ENCODE data around the gene SPTBN4. TPM values are rescaled to one million over a fixed set of nuclear protein-coding genes. Genes with fewer than 3 reads are reported as not detected.

SPTBN4 gene
- total RNA-seq, 2 donors from 2014 or later, result 0.29 to 0.74 TPM

GRCh38 chr19:40508739-40509260 lies 42.0 kb downstream of the SPTBN4 start:
- intact Hi-C loops (cut with DNase I), result no loop called here
- DNase-seq, result no peak
- H3K36me3 ChIP-seq, result no peaks in the 10 kb centered on the region
- no peak overlapping the region for H3K27ac ChIP-seq
- no peak overlapping the region for H3K9ac ChIP-seq (ENCODE audit: low read depth in 2 of 2, low read length in 2 of 2)
- H3K4me3 ChIP-seq, result no peak overlapping the region
- TF ChIP-seq CTCF (IDR thresholded peaks at IDR 0.05), result no peak
- no peaks in the 10 kb centered on the region for H3K9me3 ChIP-seq
- no peaks in the 10 kb centered on the region for H3K4me1 ChIP-seq
- peaks cover 18% of the 10 kb centered on the region for H3K27me3 ChIP-seq

- H3K4me1 ChIP-seq, result no peaks in the 10 kb centered on the region
- H3K9me3 ChIP-seq, result no peaks in the 10 kb centered on the region
- H3K9ac ChIP-seq (ENCODE audit: low read depth in 2 of 2, low read length in 2 of 2), result no peak overlapping the region
- H3K36me3 ChIP-seq, result no peaks in the 10 kb centered on the region
- no peak overlapping the region for H3K4me3 ChIP-seq
- intact Hi-C loops (cut with DNase I), result no loop called here
- no peak for TF ChIP-seq CTCF (IDR thresholded peaks at IDR 0.05)
- H3K27me3 ChIP-seq, result peaks cover 21% of the 10 kb centered on the region
- no peak overlapping the region for H3K27ac ChIP-seq
- no peak for DNase-seq
Observed at GRCh38 chr19:40510526-40511115, 43.8 kb downstream of the SPTBN4 start.

- no peak overlapping the region for H3K27ac ChIP-seq
- intact Hi-C loops (cut with DNase I), result no loop called here
- H3K27me3 ChIP-seq, result peaks cover 21% of the 10 kb centered on the region
Observed at GRCh38 chr19:40511487-40511886, 44.7 kb downstream of the SPTBN4 start.

GRCh38 chr19:40512110-40512472 lies 45.3 kb downstream of the SPTBN4 start:
- TF ChIP-seq CTCF (IDR thresholded peaks at IDR 0.05), result no peak
- Histone ChIP-seq H3K4me1 (no peaks in the 10 kb centered on the region), H3K9ac (ENCODE audit: low read depth in 2 of 2, low read length in 2 of 2) (no peak overlapping the region), H3K27me3 (peaks cover 21% of the 10 kb centered on the region), H3K36me3 (no peaks in the 10 kb centered on the region), H3K9me3 (no peaks in the 10 kb centered on the region), H3K27ac (no peak overlapping the region), H3K4me3 (no peak overlapping the region)
- no peak for DNase-seq
- intact Hi-C loops (cut with DNase I), result no loop called here

More at GRCh38 chr19:40511487-40511886, 44.7 kb downstream of the SPTBN4 start:
- Histone ChIP-seq H3K36me3 (no peaks in the 10 kb centered on the region), H3K4me3 (no peak overlapping the region), H3K4me1 (no peaks in the 10 kb centered on the region), H3K9me3 (no peaks in the 10 kb centered on the region), H3K9ac (ENCODE audit: low read depth in 2 of 2, low read length in 2 of 2) (no peak overlapping the region)
- DNase-seq, result no peak
- TF ChIP-seq CTCF (IDR thresholded peaks at IDR 0.05), result no peak

- H3K27ac ChIP-seq, result no peak overlapping the region
- no peak for DNase-seq
- intact Hi-C loops (cut with DNase I), result no loop called here
- TF ChIP-seq CTCF (IDR thresholded peaks at IDR 0.05), result no peak
- no peaks in the 10 kb centered on the region for H3K9me3 ChIP-seq
- peaks cover 21% of the 10 kb centered on the region for H3K27me3 ChIP-seq
- no peak overlapping the region for H3K9ac ChIP-seq (ENCODE audit: low read depth in 2 of 2, low read length in 2 of 2)
- no peaks in the 10 kb centered on the region for H3K4me1 ChIP-seq
- no peaks in the 10 kb centered on the region for H3K36me3 ChIP-seq
- no peak overlapping the region for H3K4me3 ChIP-seq
Observed at GRCh38 chr19:40512473-40513344, 45.9 kb downstream of the SPTBN4 start.
